ENCODE data around the gene RPL37A.
A peak's percentile ranks its signal among the peaks of the same experiment; 100 is the strongest.

- peak; percentile 60; the same call in 1 of the 2 replicates for TF ChIP-seq FOXK2 (IDR thresholded peaks at IDR 0.05)
- TF ChIP-seq SP1 (IDR thresholded peaks at IDR 0.05) = no peak
- TF ChIP-seq L3MBTL2 (conservative IDR thresholded peaks at IDR 0.05) = no peak
- no peak for TF ChIP-seq PKNOX1 (IDR thresholded peaks at IDR 0.05)
- no peak for TF ChIP-seq NFRKB (IDR thresholded peaks at IDR 0.05)
- no peak for TF ChIP-seq ZNF384 (IDR thresholded peaks at IDR 0.05)
- no peak for TF ChIP-seq BHLHE40 (IDR thresholded peaks at IDR 0.05; ENCODE audit: borderline replicate concordance)
- no peak for TF ChIP-seq FOXM1 (IDR thresholded peaks at IDR 0.05; ENCODE audit: borderline replicate concordance)
Observed at GRCh38 chr2:216516730-216517350, 18.2 kb downstream of the RPL37A start.

All from HEK293T (cell line).